Activated CD8-positive, alpha-beta memory T cell treated with anti-CD3 and anti-CD28 coated beads, Interleukin-2, amount 10 ng/mL, durations not matched to agents 7 days and 5 days (primary cell): ENCODE measurements around the gene KRT83. TPM values are rescaled to one million over a fixed set of nuclear protein-coding genes. Genes with fewer than 3 reads are reported as not detected.
"Not testable (repeated sequence)": the region's sequence is repeated elsewhere in the genome, so short reads cannot be mapped to it uniquely, and the experiment has no call there.

Source experiments
- ATAC-seq: fragments of 150-1000 bp; cut with Tn5 transposase; one replicate; pipeline ENCODE4 v1.10.0; 2021; ENCODE audit warnings: moderate library complexity
- CTCF ChIA-PET: fragments of 350-600 bp; sonication (Branson Sonifier 250); formaldehyde crosslinking; loops from one replicate; lab custom pipeline; 2021; ENCODE audit warnings: antibody characterized with exemption; lab: Charles Lee
- DNase-seq: peaks from one replicate; pipeline ENCODE4 v3.0.0-alpha.2; 2020
- H3K27ac Mint-ChIP-seq: one replicate; pipeline ENCODE4 v1.8.0; 2021; ENCODE audit warnings: mild to moderate bottlenecking, mixed read lengths
- H3K27me3 Mint-ChIP-seq: one replicate; pipeline ENCODE4 v1.8.0; 2021; ENCODE audit warnings: mixed read lengths
- H3K36me3 Mint-ChIP-seq: one replicate; pipeline ENCODE4 v1.8.0; 2021; ENCODE audit warnings: mild to moderate bottlenecking, mixed read lengths
- H3K4me1 Mint-ChIP-seq: one replicate; pipeline ENCODE4 v1.8.0; 2021; ENCODE audit warnings: mixed read lengths
- H3K4me3 Mint-ChIP-seq: one replicate; pipeline ENCODE4 v1.8.0; 2021; ENCODE audit warnings: mild to moderate bottlenecking, moderate library complexity, mixed read lengths
- H3K9me3 Mint-ChIP-seq: one replicate; pipeline ENCODE4 v1.8.0; 2022; ENCODE audit warnings: low read depth, mixed read lengths
- total RNA-seq, 2 experiments: library from RNA; stranded (reverse); gene quantifications; one replicate each; pipeline ENCODE4 v1.2.3, GENCODE V29; 2021

Gene KRT83
- total RNA-seq, 2 experiments from 2014 or later, result not detected

DNA sequence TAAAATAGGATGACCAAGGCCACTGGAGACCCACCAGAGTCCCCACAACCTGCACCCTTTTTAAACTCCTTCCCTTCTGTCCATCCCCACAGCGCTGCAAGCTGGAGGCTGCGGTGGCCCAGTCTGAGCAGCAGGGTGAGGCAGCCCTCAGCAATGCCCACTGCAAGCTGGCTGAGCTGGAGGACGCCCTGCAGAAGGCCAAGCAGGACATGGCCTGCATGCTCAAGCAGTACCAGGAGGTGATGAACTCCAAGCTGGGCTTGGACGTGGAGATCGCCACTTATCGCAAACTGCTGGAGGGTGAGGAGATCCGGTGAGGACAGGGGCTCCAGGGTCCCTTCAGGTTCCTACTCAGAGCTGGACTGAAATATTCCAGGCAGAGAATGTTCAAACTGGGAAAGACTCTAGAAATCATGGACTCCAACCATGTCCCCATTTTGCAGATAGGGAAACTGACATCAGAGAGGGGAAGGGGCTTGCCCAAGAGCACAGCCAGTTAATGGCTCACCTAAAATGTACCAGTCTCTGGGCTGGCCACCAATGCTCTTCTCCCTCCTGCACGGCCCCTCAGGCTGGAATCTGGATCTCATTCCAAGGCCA, 28.9 kb upstream of the KRT83 start:
- Mint-ChIP-seq H3K27me3 (peaks cover 48% of the 10 kb centered on the region), H3K4me1 (peaks cover 25% of the 10 kb centered on the region), H3K9me3 (no peaks in the 10 kb centered on the region), H3K27ac (no peak overlapping the region), H3K36me3 (no peaks in the 10 kb centered on the region), H3K4me3 (no peak overlapping the region)
- CTCF ChIA-PET, result interaction anchor here (0.9 to 1.1 kb wide), 2 partner anchors 8 to 71 kb away, joined by 3 read pairs; no protein-coding TSS in a partner anchor
- ATAC-seq, result no peak
- no peak for DNase-seq

GRCh38 chr12:52349196-52349595, 28.0 kb upstream of the KRT83 start:
- peaks cover 44% of the 10 kb centered on the region for H3K27me3 Mint-ChIP-seq
- peaks cover 25% of the 10 kb centered on the region for H3K4me1 Mint-ChIP-seq
- CTCF ChIA-PET, result interaction anchor here (0.9 kb wide), 2 partner anchors 9 to 13 kb away, joined by 3 to 4 read pairs; no protein-coding TSS in a partner anchor
- ATAC-seq (no peak), DNase-seq (no peak)
- H3K4me3 Mint-ChIP-seq, result no peak overlapping the region
- H3K36me3 Mint-ChIP-seq, result no peaks in the 10 kb centered on the region
- H3K9me3 Mint-ChIP-seq, result no peaks in the 10 kb centered on the region
- H3K27ac Mint-ChIP-seq, result no peak overlapping the region

DNA sequence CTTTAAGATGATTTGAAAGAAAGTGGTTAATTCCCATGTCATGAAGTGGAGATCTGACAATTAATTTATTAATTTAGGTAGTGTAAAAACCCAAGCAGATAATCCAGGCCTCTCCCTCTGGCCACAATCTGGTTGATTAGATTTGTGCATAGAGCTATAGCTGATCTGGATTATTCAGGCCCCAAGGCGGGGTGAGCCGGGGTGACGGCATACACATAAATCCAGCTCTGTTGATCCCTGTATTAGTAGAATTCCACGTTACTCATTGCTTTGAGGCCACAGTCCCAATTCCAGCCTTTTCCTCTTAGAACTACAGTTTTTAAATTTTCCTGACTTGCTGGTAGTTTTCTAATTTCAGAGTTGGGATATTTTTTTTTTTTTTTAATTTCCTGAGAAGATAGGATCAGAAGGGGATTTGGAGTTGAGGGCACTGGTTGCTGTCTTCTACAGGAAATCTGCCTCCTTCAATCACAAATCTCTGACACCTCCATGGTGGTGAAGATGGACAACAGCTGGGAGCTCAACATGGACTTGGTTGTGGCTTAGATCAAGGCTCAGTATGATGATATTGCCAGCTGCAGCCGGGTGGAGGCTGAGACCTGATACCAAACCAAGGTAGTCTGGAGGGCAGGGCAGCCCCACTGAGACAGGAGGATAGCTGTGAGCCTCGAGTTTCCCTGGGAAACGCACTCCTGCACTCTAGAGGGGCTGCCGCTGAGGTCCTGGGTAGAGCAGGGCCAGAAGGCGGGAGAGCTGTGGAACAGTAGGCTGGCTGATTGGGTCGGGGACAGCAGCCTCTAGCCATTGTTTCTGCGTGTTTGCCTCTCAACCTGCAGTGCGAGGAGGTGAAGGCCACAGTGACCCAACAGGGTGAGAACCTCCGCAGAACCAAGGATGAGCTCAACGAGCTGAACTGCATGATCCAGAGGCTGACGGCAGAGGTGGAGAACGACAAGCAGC, 26.6 kb upstream of the KRT83 start:
- CTCF ChIA-PET, result no interaction called here

DNA sequence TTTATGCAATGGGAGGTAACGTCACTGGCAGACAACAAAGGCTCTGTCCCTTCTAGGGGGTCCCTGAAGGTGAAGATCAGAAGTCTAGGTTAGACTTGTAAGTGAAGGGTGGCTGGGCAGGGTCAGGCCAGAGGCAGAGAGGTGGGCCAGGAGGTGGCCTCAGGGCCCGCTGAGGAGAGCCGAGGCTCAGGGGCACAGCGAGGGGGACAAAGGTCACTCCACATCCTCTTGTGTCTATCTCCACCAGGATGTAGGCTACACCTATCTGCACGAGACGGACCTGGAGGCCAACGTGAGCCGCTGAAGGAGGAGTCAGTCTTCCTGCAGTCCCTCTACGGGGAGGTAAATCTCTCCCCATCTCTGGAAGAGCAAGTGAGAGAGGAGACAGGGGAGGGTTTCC, 25.8 kb upstream of the KRT83 start:
- CTCF ChIA-PET, result interaction anchor here (1.4 kb wide), 1 partner anchor 12 kb away, joined by 5 read pairs; no protein-coding TSS in a partner anchor
- Mint-ChIP-seq H3K27ac (no peak overlapping the region), H3K4me3 (no peak overlapping the region), H3K27me3 (peaks cover 43% of the 10 kb centered on the region), H3K4me1 (peaks cover 13% of the 10 kb centered on the region), H3K9me3 (no peaks in the 10 kb centered on the region), H3K36me3 (no peaks in the 10 kb centered on the region)
- ATAC-seq (no peak), DNase-seq (no peak)

More for the DNA sequence above, 26.6 kb upstream of the KRT83 start:
- Mint-ChIP-seq H3K4me3 (no peak overlapping the region), H3K27ac (no peak overlapping the region), H3K36me3 (no peaks in the 10 kb centered on the region), H3K9me3 (no peaks in the 10 kb centered on the region), H3K27me3 (peaks cover 43% of the 10 kb centered on the region), H3K4me1 (peaks cover 20% of the 10 kb centered on the region)
- ATAC-seq (no peak), DNase-seq (no peak)

- DNase-seq (no peak), ATAC-seq (no peak)
- Mint-ChIP-seq H3K4me3 (no peak overlapping the region), H3K9me3 (no peaks in the 10 kb centered on the region), H3K27ac (no peak overlapping the region), H3K36me3 (no peaks in the 10 kb centered on the region), H3K4me1 (peaks cover 10% of the 10 kb centered on the region), H3K27me3 (peaks cover 44% of the 10 kb centered on the region)
- CTCF ChIA-PET, result interaction anchor here (1.4 kb wide), 1 partner anchor 12 kb away, joined by 5 read pairs; no protein-coding TSS in a partner anchor
Observed at GRCh38 chr12:52346593-52346992, 25.4 kb upstream of the KRT83 start.

DNA sequence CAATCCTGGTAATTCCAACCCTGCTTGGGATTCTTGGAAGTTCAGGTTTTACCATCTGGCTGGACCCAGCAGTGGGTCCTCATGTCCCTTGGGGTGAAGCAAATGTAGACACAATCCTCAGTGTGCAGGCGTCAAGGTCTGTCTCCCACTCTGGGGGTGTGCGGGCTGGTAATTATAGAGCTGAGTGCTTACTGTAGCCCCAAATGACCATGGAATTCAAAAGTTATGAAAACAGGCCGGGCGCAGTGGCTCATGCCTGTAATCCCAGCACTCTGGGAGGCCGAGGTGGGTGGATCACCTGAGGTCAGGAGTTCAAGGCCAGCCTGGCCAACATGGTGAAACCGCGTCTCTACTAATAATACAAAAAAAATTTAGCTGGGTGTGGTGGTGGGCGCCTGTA, 23.8 kb upstream of the KRT83 start:
- DNase-seq, H3K36me3 Mint-ChIP-seq, H3K27ac Mint-ChIP-seq, H3K4me3 Mint-ChIP-seq, ATAC-seq, H3K4me1 Mint-ChIP-seq, H3K9me3 Mint-ChIP-seq: not testable (repeated sequence)
- H3K27me3 Mint-ChIP-seq, result peaks cover 39% of the 10 kb centered on the region
- CTCF ChIA-PET, result interaction anchor here (1.0 to 1.6 kb wide), 3 partner anchors 17 to 533 kb away, joined by 3 to 4 read pairs (median 3); no protein-coding TSS in a partner anchor

DNA sequence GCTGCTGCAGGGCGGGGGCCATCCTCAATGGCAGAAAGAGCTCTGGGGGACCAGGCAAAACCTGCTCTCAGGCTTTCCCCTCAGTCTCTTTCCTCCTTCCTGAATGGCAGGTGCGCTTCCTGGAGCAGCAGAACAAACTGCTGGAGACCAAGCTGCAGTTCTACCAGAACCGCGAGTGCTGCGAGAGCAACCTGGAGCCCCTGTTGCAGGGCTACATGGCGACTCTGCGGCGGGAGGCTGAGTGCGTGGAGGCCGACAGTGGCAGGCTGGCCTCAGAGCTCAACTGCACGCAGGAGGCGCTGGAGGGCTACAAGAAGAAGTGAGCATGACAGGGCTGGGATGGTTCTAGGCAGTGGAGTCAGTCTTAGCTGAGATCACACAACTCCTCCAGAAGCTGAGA, 22.9 kb upstream of the KRT83 start:
- Mint-ChIP-seq H3K4me3 (no peak overlapping the region), H3K9me3 (no peaks in the 10 kb centered on the region), H3K27ac (no peak overlapping the region), H3K36me3 (no peaks in the 10 kb centered on the region), H3K4me1 (peaks cover under 1% of the 10 kb centered on the region), H3K27me3 (peaks cover 38% of the 10 kb centered on the region)
- CTCF ChIA-PET, result interaction anchor here (0.6 to 1.6 kb wide), 3 partner anchors 14 to 534 kb away, joined by 3 to 4 read pairs (median 3); no protein-coding TSS in a partner anchor
- ATAC-seq, result no peak
- DNase-seq, result no peak

GRCh38 chr12:52343550-52343949, 22.4 kb upstream of the KRT83 start:
- H3K9me3 Mint-ChIP-seq, result no peaks in the 10 kb centered on the region
- no peaks in the 10 kb centered on the region for H3K36me3 Mint-ChIP-seq
- no peaks in the 10 kb centered on the region for H3K4me1 Mint-ChIP-seq
- H3K27me3 Mint-ChIP-seq, result peaks cover 32% of the 10 kb centered on the region
- ATAC-seq (no peak), DNase-seq (no peak)
- no peak overlapping the region for H3K4me3 Mint-ChIP-seq
- CTCF ChIA-PET, result interaction anchor here (0.6 to 1.6 kb wide), 2 partner anchors 15 to 318 kb away, joined by 3 to 4 read pairs; no protein-coding TSS in a partner anchor
- no peak overlapping the region for H3K27ac Mint-ChIP-seq

- H3K27me3 Mint-ChIP-seq, result peaks cover 29% of the 10 kb centered on the region
- ATAC-seq (no peak), DNase-seq (no peak)
- no peaks in the 10 kb centered on the region for H3K9me3 Mint-ChIP-seq
- no peaks in the 10 kb centered on the region for H3K4me1 Mint-ChIP-seq
- H3K27ac Mint-ChIP-seq, result no peak overlapping the region
- CTCF ChIA-PET, result no interaction called here
- no peak overlapping the region for H3K4me3 Mint-ChIP-seq
- H3K36me3 Mint-ChIP-seq, result no peaks in the 10 kb centered on the region
Observed at GRCh38 chr12:52342781-52343490, 21.7 kb upstream of the KRT83 start.

GRCh38 chr12:52341066-52341580, 19.9 kb upstream of the KRT83 start:
- DNase-seq, result no peak
- Mint-ChIP-seq H3K4me1 (peaks cover 8% of the 10 kb centered on the region), H3K27ac (no peak overlapping the region), H3K36me3 (peaks cover 3% of the 10 kb centered on the region), H3K27me3 (peaks cover 31% of the 10 kb centered on the region), H3K9me3 (peaks cover 3% of the 10 kb centered on the region), H3K4me3 (no peak overlapping the region)
- no peak for ATAC-seq
- CTCF ChIA-PET, result interaction anchor here (1.4 kb wide), 1 partner anchor 225 kb away, joined by 4 read pairs; no protein-coding TSS in a partner anchor

GRCh38 chr12:52338241-52338960, 17.2 kb upstream of the KRT83 start:
- Mint-ChIP-seq H3K27ac (no peak overlapping the region), H3K36me3 (peaks cover 3% of the 10 kb centered on the region), H3K9me3 (peaks cover 3% of the 10 kb centered on the region), H3K4me1 (peaks cover 8% of the 10 kb centered on the region), H3K27me3 (peaks cover 30% of the 10 kb centered on the region), H3K4me3 (no peak overlapping the region)
- CTCF ChIA-PET, result interaction anchor here (1.2 to 1.7 kb wide), 3 partner anchors 10 to 34 kb away, joined by 3 to 9 read pairs (median 6); no protein-coding TSS in a partner anchor
- no peak for ATAC-seq
- DNase-seq, result no peak

DNA sequence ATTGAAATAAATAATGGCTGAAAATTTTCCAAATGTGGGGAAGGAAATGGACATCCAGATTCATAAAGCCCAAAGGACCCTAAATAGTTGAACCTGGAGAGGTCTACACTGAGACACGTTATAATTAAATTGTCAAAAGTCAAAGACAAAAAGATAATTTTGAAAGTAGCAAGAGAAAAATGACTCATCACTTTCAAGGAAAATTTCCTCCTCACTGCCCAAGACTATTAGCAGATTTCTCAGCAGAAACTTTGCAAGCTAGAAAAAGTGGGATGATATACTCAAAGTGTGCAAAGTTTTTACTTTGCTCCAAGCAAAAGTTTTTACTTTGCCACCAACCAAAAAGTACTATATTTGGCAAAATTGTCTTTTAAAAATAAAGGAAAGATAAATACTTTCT, 15.9 kb upstream of the KRT83 start:
- ATAC-seq, result no peak
- Mint-ChIP-seq H3K27me3 (peaks cover 25% of the 10 kb centered on the region), H3K4me3 (no peak overlapping the region), H3K36me3 (peaks cover 3% of the 10 kb centered on the region), H3K27ac (no peak overlapping the region), H3K4me1 (peaks cover 8% of the 10 kb centered on the region), H3K9me3 (peaks cover 3% of the 10 kb centered on the region)
- CTCF ChIA-PET, result interaction anchor here (0.9 to 1.7 kb wide), 4 partner anchors 9 to 24 kb away, joined by 3 to 9 read pairs (median 4); no protein-coding TSS in a partner anchor
- DNase-seq, result no peak
